K562 (cell line): Measurements from ENCODE around the gene PIK3C2G.
"Not testable (repeated sequence)": the region's sequence is repeated elsewhere in the genome, so short reads cannot be mapped to it uniquely, and the experiment has no call there.

Source experiments
- ATF7 ChIP-seq: fragments of 450-650 bp; IDR thresholded peaks from 2 replicates; pipeline ENCODE4 v1.7.1; 2014; ENCODE audit warnings: mild to moderate bottlenecking, moderate library complexity
- E2F5 ChIP-seq: sonication (generic); formaldehyde crosslinking; IDR thresholded peaks from 2 replicates; pipeline ENCODE4 v1.8.0; 2022; ENCODE audit warnings: mild to moderate bottlenecking, missing genetic modification reagents
- POLR2A ChIP-seq: fragments of 450-650 bp; conservative IDR thresholded peaks from 2 replicates; pipeline ENCODE4 v1.6.1; 2016
- POLR2AphosphoS5 ChIP-seq: IDR thresholded peaks from 2 replicates; pipeline ENCODE4 v1.6.1; 2011; ENCODE audit warnings: mild to moderate bottlenecking, low read depth, low read length, moderate library complexity; ENCODE audit not compliant: control insufficient read depth, insufficient read depth
- RAD21 ChIP-seq, 2 experiments: fragments of 250-450 bp in 1 of 2; fragments of 450-650 bp in 1 of 2; sonication (Bioruptor Pico) in 1 of 2; formaldehyde crosslinking in 1 of 2; IDR thresholded peaks in 1 of 2; conservative IDR thresholded peaks in 1 of 2; 2 replicates each; pipeline versions ENCODE4 v1.4.0 to v1.8.0; 2020 to 2022; ENCODE audit warnings: mild to moderate bottlenecking in 2 of 2, moderate library complexity in 1 of 2
- REST ChIP-seq, 2 experiments: fragments of 450-650 bp; formaldehyde crosslinking in 1 of 2; IDR thresholded peaks; 2 replicates each; pipeline versions ENCODE4 v1.4.0 to v1.6.1; 2014 to 2020; ENCODE audit warnings: mild to moderate bottlenecking in 2 of 2, borderline replicate concordance in 1 of 2, low read depth in 1 of 2
- SREBF2 ChIP-seq: sonication (generic); formaldehyde crosslinking; IDR thresholded peaks from 2 replicates; pipeline ENCODE4 v1.4.0; 2020; ENCODE audit warnings: mild to moderate bottlenecking, missing genetic modification reagents
- SRSF1 ChIP-seq: fragments of 200-400 bp; formaldehyde crosslinking; IDR thresholded peaks from 2 replicates; pipeline ENCODE4 v1.6.1; 2017; ENCODE audit warnings: mild to moderate bottlenecking, low read depth, low read length, moderate library complexity
- TCF7L2 ChIP-seq: fragments of 150-350 bp; IDR thresholded peaks from 2 replicates; pipeline ENCODE4 v1.6.1; 2016; ENCODE audit warnings: low read depth, mild to moderate bottlenecking, low read length, moderate library complexity
- ZFP30 ChIP-seq: fragments of 250-450 bp; sonication (Bioruptor Pico); IDR thresholded peaks from 2 replicates; pipeline ENCODE4 v1.8.0; 2022; ENCODE audit warnings: moderate library complexity, mild to moderate bottlenecking, inconsistent platforms, borderline replicate concordance
- TF ChIP-seq, protein P1 (sequence below): IDR thresholded peaks from 2 replicates; pipeline ENCODE4 v1.6.1; 2012; ENCODE audit warnings: low read depth, low read length, improper control_type of control experiment, borderline replicate concordance

DNA sequence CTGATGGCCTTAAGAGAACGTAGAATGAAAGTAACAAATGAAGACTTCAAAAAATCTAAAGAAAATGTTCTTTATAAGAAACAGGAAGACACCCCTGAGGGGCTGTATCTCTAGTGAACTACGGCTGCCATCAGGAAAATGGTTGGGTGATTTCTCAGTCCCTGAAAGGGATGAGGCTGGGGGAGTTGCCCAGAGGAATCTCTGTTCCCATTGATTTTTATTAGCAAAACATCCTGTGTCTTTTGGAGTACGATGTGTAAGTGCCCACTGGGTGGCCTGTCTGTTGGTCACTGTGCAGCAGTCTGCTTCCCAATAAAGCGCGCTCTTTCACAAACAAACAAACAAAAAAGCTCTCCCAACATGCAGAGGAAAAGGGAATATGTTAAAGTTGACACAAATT lies 432.7 kb downstream of the PIK3C2G start:
- TF ChIP-seq TCF7L2; POLR2A; RAD21 (CRISPR knock-in tag; conservative IDR thresholded peaks at IDR 0.05 in 1 of 2, IDR thresholded peaks at IDR 0.05 in 1 of 2); ZFP30 (CRISPR knock-in tag); ATF7; SREBF2 (CRISPR knock-in tag); E2F5 (CRISPR knock-in tag); REST (IDR thresholded peaks at IDR 0.05; ENCODE audit: borderline replicate concordance); REST (CRISPR knock-in tag; IDR thresholded peaks at IDR 0.05; ENCODE audit: low read depth); SRSF1; POLR2AphosphoS5: not testable (repeated sequence)
- TF ChIP-seq, protein P1, sequence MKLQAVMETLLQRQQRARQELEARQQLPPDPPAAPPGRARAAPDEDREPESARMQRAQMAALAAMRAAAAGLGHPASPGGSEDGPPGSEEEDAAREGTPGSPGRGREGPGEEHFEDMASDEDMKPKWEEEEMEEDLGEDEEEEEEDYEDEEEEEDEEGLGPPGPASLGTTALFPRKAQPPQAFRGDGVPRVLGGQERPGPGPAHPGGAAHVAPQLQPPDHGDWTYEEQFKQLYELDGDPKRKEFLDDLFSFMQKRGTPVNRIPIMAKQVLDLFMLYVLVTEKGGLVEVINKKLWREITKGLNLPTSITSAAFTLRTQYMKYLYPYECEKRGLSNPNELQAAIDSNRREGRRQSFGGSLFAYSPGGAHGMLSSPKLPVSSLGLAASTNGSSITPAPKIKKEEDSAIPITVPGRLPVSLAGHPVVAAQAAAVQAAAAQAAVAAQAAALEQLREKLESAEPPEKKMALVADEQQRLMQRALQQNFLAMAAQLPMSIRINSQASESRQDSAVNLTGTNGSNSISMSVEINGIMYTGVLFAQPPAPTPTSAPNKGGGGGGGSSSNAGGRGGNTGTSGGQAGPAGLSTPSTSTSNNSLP = not testable (repeated sequence)
